HepG2 (cell line): ENCODE measurements around the gene CDH13. TPM values are rescaled to one million over a fixed set of nuclear protein-coding genes. Genes with fewer than 3 reads are reported as not detected.
A peak's percentile ranks its signal among the peaks of the same experiment; 100 is the strongest.

Experiments used
- ATAC-seq: fragments of 200-7000 bp; cut with Tn5 transposase; 3 replicates; pipeline ENCODE4 v1.9.1; 2020; ENCODE audit warnings: mild to moderate bottlenecking, moderate library complexity
- BruUV-seq: library from RNA; stranded (reverse); fragments of 400-500 nt; replicated peaks from 2 replicates; lab custom pipeline; 2021; lab: Mats Ljungman, UMichigan
- CTCF ChIA-PET: fragments of 300-600 bp; formaldehyde crosslinking; extraction: SDS; loops from one replicate; lab custom pipeline; 2021; ENCODE audit warnings: low total read pairs, inconsistent platforms, low intra/inter-chr PET ratio; lab: Yijun Ruan, JAX
- POLR2A ChIA-PET: fragments of 350-600 bp; sonication (Branson Sonifier 250); formaldehyde crosslinking; loops from one replicate; lab custom pipeline; 2020; ENCODE audit warnings: antibody characterized with exemption, inconsistent platforms; lab: Yijun Ruan, JAX
- DNase-seq: peaks from one replicate; pipeline ENCODE4 v3.0.0-alpha.2; 2015; ENCODE audit warnings: low spot score
- FAIRE-seq: peaks from 3 replicates; lab custom pipeline; 2011; peaks lifted over from hg19 to GRCh38; lab: Jason Lieb, UNC
- H2AFZ ChIP-seq: one replicate; pipeline ENCODE4 v1.6.1; 2011; ENCODE audit warnings: low read length, inconsistent platforms
- H3K27ac ChIP-seq: fragments of 300-600 bp; 3 replicates; pipeline ENCODE4 v1.8.0; 2011; ENCODE audit warnings: mixed run types, mild to moderate bottlenecking, mixed read lengths, low read length, inconsistent platforms; ENCODE audit not compliant: insufficient read depth; ENCODE audit errors: extremely low read length
- H3K27me3 ChIP-seq, 2 experiments: fragments of 200-600 bp in 1 of 2; 2 replicates in 1 of 2; 3 replicates in 1 of 2; pipeline versions ENCODE4 v1.6.0 to v1.8.0; 2011; ENCODE audit warnings: low read length in 2 of 2, mild to moderate bottlenecking in 2 of 2, moderate library complexity in 2 of 2, inconsistent platforms in 1 of 2; ENCODE audit not compliant: insufficient read depth in 2 of 2, control insufficient read depth in 1 of 2
- H3K36me3 ChIP-seq, 2 experiments: fragments of 200-600 bp in 1 of 2; replicated peaks in 1 of 2; 2 replicates in 1 of 2; 3 replicates in 1 of 2; pipeline versions ENCODE4 v1.5.1 to v1.8.0; 2011; ENCODE audit warnings: low read length in 2 of 2, inconsistent platforms in 1 of 2; ENCODE audit not compliant: insufficient read depth in 2 of 2, control insufficient read depth in 1 of 2
- H3K4me1 ChIP-seq: 2 replicates; pipeline ENCODE4 v1.5.1; 2012; ENCODE audit warnings: low read length, inconsistent platforms; ENCODE audit not compliant: insufficient read depth
- H3K4me2 ChIP-seq: 2 replicates; pipeline ENCODE4 v1.6.0; 2011; ENCODE audit warnings: low read depth, low read length, inconsistent platforms
- H3K4me3 ChIP-seq, 3 experiments: fragments of 200-600 bp in 1 of 3; sonication (generic), shearing (Covaris generic) in 1 of 3; replicated peaks in 1 of 3; 2 replicates each; pipeline ENCODE4 v1.5.1; 2011 to 2016; ENCODE audit warnings: low read length in 3 of 3, inconsistent platforms in 2 of 3, low read depth in 2 of 3, mild to moderate bottlenecking in 2 of 3, control low read depth in 1 of 3, mixed read lengths in 1 of 3; ENCODE audit not compliant: insufficient read depth in 1 of 3
- H3K79me2 ChIP-seq: one replicate; pipeline ENCODE4 v1.6.1; 2011; ENCODE audit warnings: low read length, inconsistent platforms; ENCODE audit not compliant: insufficient read depth
- H3K9ac ChIP-seq: 2 replicates; pipeline ENCODE4 v1.6.0; 2011; ENCODE audit warnings: mild to moderate bottlenecking, low read depth, low read length, inconsistent platforms; ENCODE audit not compliant: insufficient read depth
- H3K9me3 ChIP-seq: 2 replicates; pipeline ENCODE4 v1.5.1; 2012; ENCODE audit warnings: mild to moderate bottlenecking, low read length
- H4K20me1 ChIP-seq: 2 replicates; pipeline ENCODE4 v1.6.0; 2011; ENCODE audit warnings: inconsistent platforms, mild to moderate bottlenecking, low read length, moderate library complexity; ENCODE audit not compliant: insufficient read depth
- ATAD3A ChIP-seq: sonication (generic); formaldehyde crosslinking; IDR thresholded peaks from 2 replicates; pipeline ENCODE4 v1.4.0; 2020; ENCODE audit warnings: missing genetic modification reagents
- ELF1 ChIP-seq: sonication (generic); formaldehyde crosslinking; IDR thresholded peaks from 2 replicates; pipeline ENCODE4 v1.4.0; 2020; ENCODE audit warnings: missing genetic modification reagents
- GPBP1L1 ChIP-seq: sonication (generic); formaldehyde crosslinking; IDR thresholded peaks from 2 replicates; pipeline ENCODE4 v1.5.0; 2020; ENCODE audit warnings: mild to moderate bottlenecking, missing genetic modification reagents
- JDP2 ChIP-seq: sonication (generic); formaldehyde crosslinking; IDR thresholded peaks from 2 replicates; pipeline ENCODE4 v1.8.1; 2022; ENCODE audit warnings: missing genetic modification reagents, borderline replicate concordance
- JUNB ChIP-seq: sonication (generic); formaldehyde crosslinking; IDR thresholded peaks from 2 replicates; pipeline ENCODE4 v1.8.0; 2022; ENCODE audit warnings: missing genetic modification reagents, mild to moderate bottlenecking, borderline replicate concordance
- KLF12 ChIP-seq: sonication (generic); formaldehyde crosslinking; IDR thresholded peaks from 2 replicates; pipeline ENCODE4 v1.4.0; 2020; ENCODE audit warnings: missing genetic modification reagents, borderline replicate concordance
- MAFF ChIP-seq: IDR thresholded peaks from 2 replicates; pipeline ENCODE4 v1.6.1; 2011; ENCODE audit warnings: low read depth, low read length, improper control_type of control experiment
- MAFK ChIP-seq, 2 experiments: IDR thresholded peaks in 1 of 2; conservative IDR thresholded peaks in 1 of 2; 2 replicates each; pipeline ENCODE4 v1.6.1; 2011; ENCODE audit warnings: improper control_type of control experiment in 2 of 2, low read length in 2 of 2
- NFATC3 ChIP-seq: sonication (generic); formaldehyde crosslinking; IDR thresholded peaks from 2 replicates; pipeline ENCODE4 v1.5.1; 2020; ENCODE audit warnings: mild to moderate bottlenecking, missing genetic modification reagents
- NR2F6 ChIP-seq, 2 experiments: IDR thresholded peaks; 2 replicates each; pipeline ENCODE4 v1.6.1; 2016; ENCODE audit warnings: antibody characterized with exemption in 1 of 2, mild to moderate bottlenecking in 1 of 2
- ZKSCAN8 ChIP-seq: IDR thresholded peaks from 2 replicates; pipeline ENCODE4 v1.6.1; 2016; ENCODE audit warnings: borderline replicate concordance, missing genetic modification reagents, missing compliant biosample characterization
- ZNF12 ChIP-seq: sonication (generic); formaldehyde crosslinking; IDR thresholded peaks from 2 replicates; pipeline ENCODE4 v1.5.0; 2020; ENCODE audit warnings: missing genetic modification reagents
- ZNF577 ChIP-seq: sonication (generic); formaldehyde crosslinking; IDR thresholded peaks from 2 replicates; pipeline ENCODE4 v1.4.0; 2020; ENCODE audit warnings: mild to moderate bottlenecking, low read depth, missing genetic modification reagents, borderline replicate concordance
- ZNF790 ChIP-seq: sonication (generic); formaldehyde crosslinking; IDR thresholded peaks from 2 replicates; pipeline ENCODE4 v1.8.0; 2022; ENCODE audit warnings: missing genetic modification reagents, mild to moderate bottlenecking, borderline replicate concordance
- WGBS: methylation state at CpG from one replicate; pipeline ENCODE4 v1.1.6; 2017; ENCODE audit warnings: low lambda C conversion rate; 5-methylcytosine and 5-hydroxymethylcytosine counted together
- in situ Hi-C: cut with HindIII; loops from 2 replicates; pipeline ENCODE4 v1.10.0; 2017; ENCODE audit warnings: low pct_unique_long_range_greater_than_20kb; ENCODE audit not compliant: extremely low pct_ligation_motif_present
- intact Hi-C: fragments of 100-400 bp; cut with micrococcal nuclease; formaldehyde crosslinking; loops from one replicate; pipeline ENCODE4 v1.10.0; 2022; ENCODE audit not compliant: unreplicated experiment
- polyA plus RNA-seq, 8 experiments: library from polyadenylated mRNA; depleted of rRNA in 3 of 8; stranded (reverse) in 7 of 8; unstranded in 1 of 8; fragments of >200 nt; fragmentation: Illumina TruSeq in 4 of 8; extraction: Trizol in 4 of 8; gene quantifications; 2 replicates each; pipeline versions ENCODE4 v1.2.1 to v1.2.3, GENCODE V29; 2011 to 2016; ENCODE audit warnings: low read depth in 4 of 8, missing spikeins in 1 of 8, mixed read lengths in 1 of 8; ENCODE audit not compliant: insufficient read depth in 1 of 8
- total RNA-seq, 5 experiments: library from RNA; depleted of rRNA; stranded (reverse); fragments of >200 nt; fragmentation: Illumina TruSeq; extraction: Trizol; gene quantifications; 2 replicates each; pipeline ENCODE4 v1.2.3, GENCODE V29; 2016; ENCODE audit warnings: low read depth in 1 of 5

CDH13 gene
- total and polyA plus RNA-seq, 2 of the 13 experiments (the other 11 are each of a cell fraction or from before 2014, with no cell fraction given), result not detected

GRCh38 chr16:83728492-83728891 lies 1101.7 kb downstream of the CDH13 start:
- no peak overlapping the region for H2AFZ ChIP-seq
- ATAC-seq (no peak), FAIRE-seq (no peak), DNase-seq (no peak)
- H3K9ac ChIP-seq, result no peak overlapping the region
- no TSS peak for BruUV-seq
- in situ Hi-C loops, result no loop called here
- peaks cover 1 to 17% of the 10 kb centered on the region in 2 experiments; a peak in 3 of 5 replicates for H3K27me3 ChIP-seq
- ChIA-PET CTCF (no interaction called here), POLR2A (no interaction called here)
- peaks cover 2% of the 10 kb centered on the region; the same call in 1 of the 2 replicates for H3K9me3 ChIP-seq
- 1% methylated on average over 6 of the region's 6 CpGs for WGBS
- H3K79me2 ChIP-seq, result no peaks in the 10 kb centered on the region
- H3K27ac ChIP-seq, result no peak overlapping the region
- H3K4me2 ChIP-seq, result no peak overlapping the region
- no peaks in the 10 kb centered on the region for H3K36me3 ChIP-seq
- TF ChIP-seq ZKSCAN8 (CRISPR knock-in tag) (no peak), ELF1 (CRISPR knock-in tag) (no peak), MAFF (peak; percentile 85), GPBP1L1 (no peak), JUNB (CRISPR knock-in tag) (no peak), ZNF577 (no peak), MAFK (conservative IDR thresholded peaks at IDR 0.05 in 1 of 2, IDR thresholded peaks at IDR 0.05 in 1 of 2; ENCODE audit: low read length in 2 of 2) (peak; percentile 86 to 90)
- no peak overlapping the region for H3K4me3 ChIP-seq
- intact Hi-C loops, result no loop called here
- H3K4me1 ChIP-seq, result no peaks in the 10 kb centered on the region
- H4K20me1 ChIP-seq, result no peaks in the 10 kb centered on the region

- Histone ChIP-seq H3K4me3 (no peak overlapping the region), H3K79me2 (no peaks in the 10 kb centered on the region), H2AFZ (no peak overlapping the region), H3K27ac (no peak overlapping the region), H3K9ac (no peak overlapping the region), H3K4me2 (no peak overlapping the region), H3K9me3 (peaks cover 15% of the 10 kb centered on the region; the same call in 1 of the 2 replicates), H4K20me1 (no peaks in the 10 kb centered on the region), H3K4me1 (no peaks in the 10 kb centered on the region), H3K36me3 (no peaks in the 10 kb centered on the region), H3K27me3 (peaks cover 1 to 17% of the 10 kb centered on the region in 2 experiments; a peak in 3 of 5 replicates)
- no peak for FAIRE-seq
- ChIA-PET POLR2A (no interaction called here), CTCF (no interaction called here)
- in situ Hi-C loops (no loop called here), intact Hi-C loops (no loop called here)
- no peak for DNase-seq
- 0% methylated on average over 2 of the region's 2 CpGs for WGBS
- ATAC-seq, result no peak
- BruUV-seq, result no TSS peak
- TF ChIP-seq NR2F6 (IDR thresholded peaks at IDR 0.05), result no peak
- no peak for TF ChIP-seq NR2F6 (CRISPR knock-in tag; IDR thresholded peaks at IDR 0.05)
- no peak for TF ChIP-seq ZNF12 (CRISPR knock-in tag)
- TF ChIP-seq ATAD3A (CRISPR knock-in tag), result no peak
- no peak for TF ChIP-seq JUNB (CRISPR knock-in tag)
- no peak for TF ChIP-seq ZNF790 (CRISPR knock-in tag)
- TF ChIP-seq JDP2 (CRISPR knock-in tag), result no peak
- TF ChIP-seq KLF12 (CRISPR knock-in tag), result no peak
- no peak for TF ChIP-seq NFATC3 (CRISPR knock-in tag)
These were observed 1104.0 kb downstream of the CDH13 start for GRCh38 chr16:83730812-83731211.
